Measurements from ENCODE around the gene FOXA2. TPM values are rescaled to one million over a fixed set of nuclear protein-coding genes. Genes with fewer than 3 reads are reported as not detected.

FOXA2 gene
- total RNA-seq, 1 donor from 2014 or later = 23.5 TPM

DNA sequence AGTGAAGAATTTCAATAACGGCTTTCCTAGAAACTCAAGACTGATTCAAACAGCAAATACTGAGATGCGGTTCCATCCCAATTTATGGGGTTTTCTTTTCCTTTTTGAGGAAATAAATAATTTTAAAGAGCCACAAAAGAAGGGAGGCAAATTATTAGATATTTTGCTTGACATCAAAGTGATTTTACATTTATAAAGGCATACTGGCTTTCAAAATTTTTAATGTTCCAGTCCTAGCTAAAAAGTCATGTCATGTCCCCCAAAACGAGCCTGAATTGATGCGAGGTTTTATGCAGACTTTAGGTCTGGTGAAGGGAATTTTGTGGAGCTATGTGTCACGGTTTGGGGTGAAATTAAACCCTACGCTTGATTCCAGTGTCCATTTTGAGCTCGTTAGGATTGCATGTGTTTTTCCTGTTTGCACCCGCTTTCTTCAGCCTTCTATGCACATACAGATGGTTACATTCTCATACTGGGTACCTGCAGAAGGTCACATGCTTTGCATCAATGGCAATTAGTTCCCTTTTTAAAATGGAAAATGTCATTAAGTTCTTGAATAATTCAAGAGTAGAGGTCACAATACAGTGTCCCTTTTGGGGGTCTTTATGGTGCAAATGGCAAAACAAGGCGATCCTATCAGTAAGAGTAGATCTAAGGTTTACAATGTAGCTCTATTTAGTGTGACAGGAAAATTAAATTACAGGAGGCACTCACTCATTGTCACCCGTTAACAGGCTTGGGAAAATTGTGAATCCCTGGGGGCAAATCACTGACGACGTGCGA, 17.3 kb downstream of the FOXA2 start:
- ATAC-seq (no peak), DNase-seq (no peak)
- intact Hi-C loops (cut with DNase I) = no loop called here
- TF ChIP-seq, protein P1, sequence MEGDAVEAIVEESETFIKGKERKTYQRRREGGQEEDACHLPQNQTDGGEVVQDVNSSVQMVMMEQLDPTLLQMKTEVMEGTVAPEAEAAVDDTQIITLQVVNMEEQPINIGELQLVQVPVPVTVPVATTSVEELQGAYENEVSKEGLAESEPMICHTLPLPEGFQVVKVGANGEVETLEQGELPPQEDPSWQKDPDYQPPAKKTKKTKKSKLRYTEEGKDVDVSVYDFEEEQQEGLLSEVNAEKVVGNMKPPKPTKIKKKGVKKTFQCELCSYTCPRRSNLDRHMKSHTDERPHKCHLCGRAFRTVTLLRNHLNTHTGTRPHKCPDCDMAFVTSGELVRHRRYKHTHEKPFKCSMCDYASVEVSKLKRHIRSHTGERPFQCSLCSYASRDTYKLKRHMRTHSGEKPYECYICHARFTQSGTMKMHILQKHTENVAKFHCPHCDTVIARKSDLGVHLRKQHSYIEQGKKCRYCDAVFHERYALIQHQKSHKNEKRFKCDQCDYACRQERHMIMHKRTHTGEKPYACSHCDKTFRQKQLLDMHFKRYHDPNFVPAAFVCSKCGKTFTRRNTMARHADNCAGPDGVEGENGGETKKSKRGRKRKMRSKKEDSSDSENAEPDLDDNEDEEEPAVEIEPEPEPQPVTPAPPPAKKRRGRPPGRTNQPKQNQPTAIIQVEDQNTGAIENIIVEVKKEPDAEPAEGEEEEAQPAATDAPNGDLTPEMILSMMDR (IDR thresholded peaks at IDR 0.05) = no peak
- Histone ChIP-seq H3K27me3 (ENCODE audit: low read depth) (peaks cover 47% of the 10 kb centered on the region), H3K4me3 (no peak overlapping the region), H3K36me3 (no peaks in the 10 kb centered on the region), H3K27ac (no peak overlapping the region), H3K9me3 (no peaks in the 10 kb centered on the region), H3K4me1 (no peaks in the 10 kb centered on the region)

- Histone ChIP-seq H3K27ac (no peak overlapping the region), H3K27me3 (ENCODE audit: low read depth) (peaks cover 48% of the 10 kb centered on the region), H3K4me1 (no peaks in the 10 kb centered on the region), H3K36me3 (no peaks in the 10 kb centered on the region), H3K9me3 (no peaks in the 10 kb centered on the region), H3K4me3 (no peak overlapping the region)
- intact Hi-C loops (cut with DNase I) = no loop called here
- TF ChIP-seq, protein P1 (IDR thresholded peaks at IDR 0.05) = no peak
- DNase-seq (no peak), ATAC-seq (no peak)
These were observed 21.1 kb downstream of the FOXA2 start for GRCh38 chr20:22563062-22563965.

GRCh38 chr20:22562620-22563019, 21.8 kb downstream of the FOXA2 start:
- H3K27ac ChIP-seq = no peak overlapping the region

DNA sequence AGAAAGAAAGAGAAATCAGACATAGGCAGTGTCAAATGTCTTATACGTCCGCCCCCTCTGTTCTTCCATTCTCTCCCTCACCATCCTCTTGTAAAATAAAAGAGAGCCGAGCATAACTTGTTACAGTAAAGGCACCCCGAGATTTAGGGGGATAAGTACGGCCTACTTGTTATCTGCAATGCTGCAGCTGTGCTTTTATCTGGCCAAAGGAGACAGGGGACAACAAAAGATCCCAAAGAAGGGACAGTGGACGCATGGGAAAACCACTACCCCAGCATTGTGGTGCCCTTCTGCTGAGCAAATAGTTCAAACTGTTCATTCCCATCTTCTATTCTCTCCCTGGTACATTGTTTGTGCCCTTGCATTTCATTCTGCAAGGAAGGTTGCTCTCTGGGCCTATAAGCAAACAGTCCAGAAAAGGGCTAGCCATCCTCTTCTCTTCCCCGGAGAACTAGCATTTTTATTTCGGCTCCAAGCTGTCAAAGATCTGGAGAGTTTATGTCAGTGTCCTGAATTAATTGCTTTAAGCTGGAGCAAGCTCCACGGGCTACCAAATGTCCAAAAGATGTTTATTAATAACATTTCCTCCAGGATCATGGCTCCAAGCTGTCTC, 22.3 kb downstream of the FOXA2 start:
- TF ChIP-seq, protein P1 (IDR thresholded peaks at IDR 0.05) = no peak
- Histone ChIP-seq H3K27ac (no peak overlapping the region), H3K27me3 (ENCODE audit: low read depth) (peaks cover 42% of the 10 kb centered on the region), H3K36me3 (no peaks in the 10 kb centered on the region), H3K4me1 (no peaks in the 10 kb centered on the region), H3K9me3 (no peaks in the 10 kb centered on the region), H3K4me3 (no peak overlapping the region)
- ATAC-seq (no peak), DNase-seq (no peak)
- intact Hi-C loops (cut with DNase I) = no loop called here

More at GRCh38 chr20:22562620-22563019, 21.8 kb downstream of the FOXA2 start:
- Histone ChIP-seq H3K27me3 (ENCODE audit: low read depth) (peaks cover 46% of the 10 kb centered on the region), H3K36me3 (no peaks in the 10 kb centered on the region), H3K9me3 (no peaks in the 10 kb centered on the region), H3K4me1 (no peaks in the 10 kb centered on the region), H3K4me3 (no peak overlapping the region)
- TF ChIP-seq, protein P1 (IDR thresholded peaks at IDR 0.05) = no peak
- DNase-seq (no peak), ATAC-seq (no peak)
- intact Hi-C loops (cut with DNase I) = no loop called here

- H3K27ac ChIP-seq = no peak overlapping the region
- no peaks in the 10 kb centered on the region for H3K9me3 ChIP-seq
- TF ChIP-seq, protein P1 (IDR thresholded peaks at IDR 0.05) = no peak
- intact Hi-C loops (cut with DNase I) = no loop called here
- DNase-seq = no peak
- H3K27me3 ChIP-seq (ENCODE audit: low read depth) = peaks cover 36% of the 10 kb centered on the region
- H3K4me1 ChIP-seq = no peaks in the 10 kb centered on the region
- H3K36me3 ChIP-seq = no peaks in the 10 kb centered on the region
- no peak overlapping the region for H3K4me3 ChIP-seq
- no peak for ATAC-seq
These were observed 23.6 kb downstream of the FOXA2 start for GRCh38 chr20:22560817-22561216.
